ENCODE results near the gene UNC5C. TPM values are rescaled to one million over a fixed set of nuclear protein-coding genes. Genes with fewer than 3 reads are reported as not detected.

Gene UNC5C
- total and polyA plus RNA-seq, 2 of the 4 experiments (the other 2 are of a cell fraction): under 0.01 TPM

- Histone ChIP-seq H3K23ac (ENCODE audit: low read depth, low read length) (no peak overlapping the region), H3K4me2 (ENCODE audit: low read depth, low read length) (no peak overlapping the region), H3K4ac (ENCODE audit: low read depth, low read length) (no peak overlapping the region), H2BK120ac (ENCODE audit: low read depth, low read length) (no peak overlapping the region), H3K4me3 (ENCODE audit: insufficient read depth, low read depth, low read length) (no peak overlapping the region), H2BK5ac (ENCODE audit: low read depth, low read length, poor library complexity, severe bottlenecking) (no peak overlapping the region), H3K36me3 (ENCODE audit: control insufficient read depth, insufficient read depth, low read length) (no peaks in the 10 kb centered on the region), H3K56ac (ENCODE audit: extremely low read depth, insufficient read depth, low read length) (no peak overlapping the region), H3K9me1 (ENCODE audit: insufficient read depth, low read length) (no peaks in the 10 kb centered on the region), H4K91ac (ENCODE audit: insufficient read depth, low read depth, low read length) (no peak overlapping the region), H4K8ac (ENCODE audit: low read depth in 2 of 2, low read length in 2 of 2) (no peak overlapping the region), H2AK5ac (ENCODE audit: low read depth, low read length) (no peak overlapping the region), H3K79me1 (ENCODE audit: low read depth in 1 of 2, low read length in 2 of 2) (no peaks in the 10 kb centered on the region), H3K9ac (ENCODE audit: low read depth, low read length) (no peak overlapping the region), H4K20me1 (ENCODE audit: insufficient read depth, low read length) (no peaks in the 10 kb centered on the region), H2BK15ac (ENCODE audit: low read depth, low read length) (no peak overlapping the region), H3K9me3 (ENCODE audit: control insufficient read depth, insufficient read depth, low read length) (no peaks in the 10 kb centered on the region), H3K14ac (replicated peaks; ENCODE audit: low read depth, low read length) (no peak overlapping the region), H2BK20ac (ENCODE audit: low read depth, low read length) (no peak overlapping the region), H3K18ac (ENCODE audit: low read depth, low read length) (no peak overlapping the region), H4K5ac (ENCODE audit: low read depth, low read length) (no peak overlapping the region), H2AFZ (replicated peaks; ENCODE audit: low read length, poor library complexity) (no peak overlapping the region), H2AK9ac (replicated peaks; ENCODE audit: low read depth, low read length, poor library complexity) (no peak overlapping the region), H3K4me1 (ENCODE audit: control insufficient read depth, insufficient read depth, low read length) (no peaks in the 10 kb centered on the region), H3K27me3 (ENCODE audit: control insufficient read depth, insufficient read depth, low read length) (no peaks in the 10 kb centered on the region), H3K27ac (ENCODE audit: insufficient read depth, low read length) (no peak overlapping the region)
- TF ChIP-seq BHLHE40 (IDR thresholded peaks at IDR 0.05; ENCODE audit: low read depth, low read length): no peak
- no peak for TF ChIP-seq USF2 (IDR thresholded peaks at IDR 0.05; ENCODE audit: low read depth, low read length)
- no peak for TF ChIP-seq RAD21 (IDR thresholded peaks at IDR 0.05; ENCODE audit: low read length)
- no peak for TF ChIP-seq SMC3 (IDR thresholded peaks at IDR 0.05; ENCODE audit: low read depth, low read length)
- no peak for TF ChIP-seq RFX5 (IDR thresholded peaks at IDR 0.05; ENCODE audit: low read depth, low read length)
- no peak for TF ChIP-seq MAFK (IDR thresholded peaks at IDR 0.05; ENCODE audit: low read depth, low read length)
- no peak for TF ChIP-seq CTCF (conservative IDR thresholded peaks at IDR 0.05; ENCODE audit: low read depth, low read length)
- no peak for TF ChIP-seq POLR2A (IDR thresholded peaks at IDR 0.05; ENCODE audit: low read depth, low read length)
- no peak for TF ChIP-seq CEBPB (IDR thresholded peaks at IDR 0.05; ENCODE audit: low read depth, low read length)
- ChIA-PET CTCF (no interaction called here), POLR2A (ENCODE audit: unreplicated experiment) (no interaction called here)
- WGBS, 2 experiments (ENCODE audit: extremely low coverage in 2 of 2, insufficient read length in 1 of 2): no CpG with 5 or more reads among the region's 3 CpGs
- no TSS peak for BruUV-seq (replicated peaks)
- in situ Hi-C loops (cut with MboI; ENCODE audit: low sequenced_read_pairs) (no loop called here), intact Hi-C loops (cut with micrococcal nuclease) (no loop called here), dilution Hi-C loops (cut with HindIII; ENCODE audit: low sequenced_read_pairs, unreplicated experiment) (no loop called here)
- no peak for ATAC-seq (ENCODE audit: low read depth)
- DNase-seq: no peak
Measured at GRCh38 chr4:95272036-95272435, 276.7 kb downstream of the UNC5C start.
